Lung (tissue), 12 donors: ENCODE data around the gene IL1RAPL1. TPM values are rescaled to one million over a fixed set of nuclear protein-coding genes. Genes with fewer than 3 reads are reported as not detected.

ENCODE experiments used
- ATAC-seq: fragments of 200-7000 bp; cut with Tn5 transposase; one replicate; pipeline ENCODE4 v1.9.1; 2020; ENCODE audit warnings: moderate number of reproducible peaks; ENCODE audit not compliant: insufficient read depth, low FRiP score
- DNase-seq, 3 donors: peaks; one replicate each; pipeline ENCODE4 v3.0.0-alpha.2; 2013 to 2017
- H3K27ac ChIP-seq, 2 donors: one replicate each; pipeline ENCODE4 v1.5.1; 2013; ENCODE audit warnings: mild to moderate bottlenecking in 2 of 2, moderate library complexity in 2 of 2, control low read depth in 1 of 2, inconsistent platforms in 1 of 2, low read depth in 1 of 2, low read length in 1 of 2
- H3K27me3 ChIP-seq, 3 donors: one replicate each; pipeline ENCODE4 v1.5.1; 2013; ENCODE audit warnings: low read length in 2 of 3; ENCODE audit not compliant: control insufficient read depth in 3 of 3, insufficient read depth in 3 of 3
- H3K36me3 ChIP-seq, 4 donors: one replicate each; pipeline ENCODE4 v1.5.1; 2013; ENCODE audit warnings: low read length in 4 of 4, mild to moderate bottlenecking in 1 of 4, moderate library complexity in 1 of 4; ENCODE audit not compliant: control insufficient read depth in 4 of 4, insufficient read depth in 4 of 4
- H3K4me1 ChIP-seq, 5 donors: one replicate each; pipeline ENCODE4 v1.5.1; 2013; ENCODE audit warnings: low read length in 5 of 5, mild to moderate bottlenecking in 2 of 5, moderate library complexity in 1 of 5; ENCODE audit not compliant: control insufficient read depth in 5 of 5, insufficient read depth in 5 of 5
- H3K4me3 ChIP-seq: one replicate; pipeline ENCODE4 v1.5.1; 2013; ENCODE audit warnings: mild to moderate bottlenecking, control low read depth, moderate library complexity
- H3K9ac ChIP-seq, 2 donors: one replicate each; pipeline ENCODE4 v1.5.1; 2013; ENCODE audit warnings: low read length in 2 of 2, control low read depth in 1 of 2; ENCODE audit not compliant: insufficient read depth in 1 of 2
- H3K9me3 ChIP-seq, 4 donors: one replicate each; pipeline ENCODE4 v1.5.1; 2013; ENCODE audit warnings: low read length in 3 of 4, mild to moderate bottlenecking in 1 of 4, moderate library complexity in 1 of 4; ENCODE audit not compliant: control insufficient read depth in 4 of 4, insufficient read depth in 3 of 4
- CTCF ChIP-seq: IDR thresholded peaks from 2 replicates; pipeline ENCODE4 v1.5.1; 2012; ENCODE audit warnings: mild to moderate bottlenecking; ENCODE audit errors: control extremely low read depth, extremely low read depth
- WGBS, 2 donors: extraction: QIAGEN DNeasy Blood & Tissue Kit; methylation state at CpG; one replicate each; pipeline ENCODE4 v1.1.7; 2013; 5-methylcytosine and 5-hydroxymethylcytosine counted together
- polyA plus RNA-seq, 2 donors: library from polyadenylated mRNA; stranded (reverse); fragments of 200-250 nt; gene quantifications; one replicate each; pipeline ENCODE4 v1.2.1, GENCODE V29; 2013
- total RNA-seq, 2 donors: library from RNA; depleted of rRNA in 1 of 2; stranded (reverse); fragments of >200 nt in 1 of 2; gene quantifications; one replicate each; pipeline ENCODE4 v1.2.1, GENCODE V29; 2014 to 2021
- donor health status: control.
- donor health status: control.
- donor health status: Bipolar disorder and iron deficiency.
- donor health status: healthy.
- donor health status: DM: yes; HTN: yes; CAD: no.

Gene IL1RAPL1
- total and polyA plus RNA-seq, 4 donors, result 2.2 TPM; not detected in 3

GRCh38 chrX:29083823-29084222 lies 496.6 kb downstream of the IL1RAPL1 start:
- Histone ChIP-seq H3K27ac (no peak overlapping the region), H3K27me3 (no peaks in the 10 kb centered on the region), H3K9me3 (no peaks in the 10 kb centered on the region), H3K4me3 (no peak overlapping the region), H3K4me1 (no peaks in the 10 kb centered on the region), H3K36me3 (no peaks in the 10 kb centered on the region), H3K9ac (no peak overlapping the region)
- DNase-seq (no peak), ATAC-seq (no peak)
- no peak for TF ChIP-seq CTCF
- WGBS, 2 donors, result 64 to 78% methylated on average over 2 of the region's 2 CpGs

GRCh38 chrX:29090811-29091210 lies 503.6 kb downstream of the IL1RAPL1 start:
- Histone ChIP-seq H3K9ac (no peak overlapping the region), H3K27me3 (no peaks in the 10 kb centered on the region), H3K27ac (no peak overlapping the region), H3K4me3 (no peak overlapping the region), H3K4me1 (no peaks in the 10 kb centered on the region), H3K9me3 (no peaks in the 10 kb centered on the region), H3K36me3 (no peaks in the 10 kb centered on the region)
- ATAC-seq, result no peak
- DNase-seq, result peak in 2 of 3 donors; percentile 2 to 35
- WGBS, 2 donors, result 26 to 44% methylated on average over 2 of the region's 2 CpGs
- no peak for TF ChIP-seq CTCF

- H3K27me3 ChIP-seq, result peaks cover 0 to 2% (median 0%) of the 10 kb centered on the region in 3 donors
- DNase-seq, result peak in 2 of 3 donors; percentile 8 to 19
- no peak overlapping the region for H3K27ac ChIP-seq
- H3K9ac ChIP-seq, result no peak overlapping the region
- WGBS, 2 donors, result 33 to 60% methylated on average over 1 of the region's 1 CpG
- no peak for ATAC-seq
- no peak for TF ChIP-seq CTCF
- H3K36me3 ChIP-seq, result no peaks in the 10 kb centered on the region
- H3K9me3 ChIP-seq, result no peaks in the 10 kb centered on the region
- no peak overlapping the region for H3K4me3 ChIP-seq
- H3K4me1 ChIP-seq, result no peaks in the 10 kb centered on the region
Measured at GRCh38 chrX:29107231-29107630, 520.0 kb downstream of the IL1RAPL1 start.

GRCh38 chrX:29110041-29110440 lies 522.8 kb downstream of the IL1RAPL1 start:
- H3K4me1 ChIP-seq, result no peaks in the 10 kb centered on the region
- H3K9me3 ChIP-seq, result no peaks in the 10 kb centered on the region
- H3K27ac ChIP-seq, result no peak overlapping the region
- no peak for TF ChIP-seq CTCF
- peaks cover 0 to 4% (median 0%) of the 10 kb centered on the region in 3 donors for H3K27me3 ChIP-seq
- no peak for ATAC-seq
- 67 to 86% methylated on average over 3 of the region's 3 CpGs for WGBS, 2 donors
- H3K9ac ChIP-seq, result no peak overlapping the region
- H3K36me3 ChIP-seq, result no peaks in the 10 kb centered on the region
- no peak overlapping the region for H3K4me3 ChIP-seq
- DNase-seq, result no peak
